GM19395 (cell line): ENCODE data around the gene NKX1-1.
"Not testable (repeated sequence)": the region's sequence is repeated elsewhere in the genome, so short reads cannot be mapped to it uniquely, and the experiment has no call there.

Source experiments
- ATAC-seq: cut with Tn5 transposase; IDR thresholded peaks from one replicate; pipeline ENCODE4 v1.9.1; 2021; ENCODE audit warnings: mild to moderate bottlenecking, moderate library complexity; ENCODE audit not compliant: unreplicated experiment

NKX1-1 gene

GRCh38 chr4:1406394-1406980, at the start of gene NKX1-1:
Gene NKX1-1, minus strand, starts transcription at chr4:1406442. Its CDS starts 0 bp downstream, at chr4:1406442.
- ATAC-seq: no peak

GRCh38 chr4:1453731-1454130, 47.5 kb upstream of the NKX1-1 start:
- no peak for ATAC-seq

- ATAC-seq: no peak
Measured at GRCh38 chr4:1452431-1453051, 46.3 kb upstream of the NKX1-1 start.

- ATAC-seq: no peak
Measured at GRCh38 chr4:1451752-1452122, 45.5 kb upstream of the NKX1-1 start.

- ATAC-seq: no peak
Measured at GRCh38 chr4:1451106-1451751, 45.0 kb upstream of the NKX1-1 start.

- no peak for ATAC-seq
Measured at GRCh38 chr4:1449833-1450741, 43.8 kb upstream of the NKX1-1 start.

- no peak for ATAC-seq
Measured at GRCh38 chr4:1449475-1449832, 43.2 kb upstream of the NKX1-1 start.

GRCh38 chr4:1448589-1449420, 42.6 kb upstream of the NKX1-1 start:
- no peak for ATAC-seq

GRCh38 chr4:1447676-1448588, 41.7 kb upstream of the NKX1-1 start:
- no peak for ATAC-seq

GRCh38 chr4:1446502-1447386, 40.5 kb upstream of the NKX1-1 start:
- no peak for ATAC-seq

- ATAC-seq: no peak
Measured at GRCh38 chr4:1445716-1446445, 39.6 kb upstream of the NKX1-1 start.

GRCh38 chr4:1443688-1444172, 37.5 kb upstream of the NKX1-1 start:
- ATAC-seq: not testable (repeated sequence)

GRCh38 chr4:1427010-1427409, 20.8 kb upstream of the NKX1-1 start:
- ATAC-seq: no peak

- ATAC-seq: no peak
Measured at GRCh38 chr4:1421657-1422056, 15.4 kb upstream of the NKX1-1 start.

GRCh38 chr4:1419708-1420107, 13.5 kb upstream of the NKX1-1 start:
- ATAC-seq: no peak

- no peak for ATAC-seq
Measured at GRCh38 chr4:1418494-1419285, 12.4 kb upstream of the NKX1-1 start.
